ENCODE data around the gene RING1.

DNA sequence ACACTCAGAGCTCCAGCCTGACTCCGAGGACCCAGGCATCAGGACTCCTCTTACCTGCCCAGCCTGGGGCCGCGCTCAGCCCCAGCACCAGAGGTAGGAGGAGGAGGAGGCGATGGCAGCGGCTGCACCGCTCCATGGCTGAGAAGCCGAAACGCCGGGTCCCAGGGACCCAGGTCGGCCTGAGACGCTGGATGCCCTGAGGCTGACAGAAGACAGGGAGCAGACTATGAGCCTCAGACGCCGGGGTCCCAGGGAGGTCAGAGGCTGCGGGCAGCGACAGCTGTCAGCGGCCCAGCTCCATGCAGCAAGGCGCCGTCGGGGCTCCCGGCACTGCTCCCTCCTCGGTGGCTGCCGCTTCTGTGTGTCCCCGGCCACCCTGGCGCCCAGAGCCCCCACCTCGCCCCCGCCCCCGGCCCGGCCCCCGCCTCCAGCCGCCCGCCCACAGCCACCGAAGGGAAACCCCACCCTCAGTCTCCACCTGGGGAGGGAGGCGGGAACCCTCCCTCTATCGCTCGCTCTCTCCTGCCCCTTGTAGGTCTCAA is 16.1 kb upstream of the RING1 start, which contains the start of gene COL11A2:
- TF ChIP-seq, protein P1, sequence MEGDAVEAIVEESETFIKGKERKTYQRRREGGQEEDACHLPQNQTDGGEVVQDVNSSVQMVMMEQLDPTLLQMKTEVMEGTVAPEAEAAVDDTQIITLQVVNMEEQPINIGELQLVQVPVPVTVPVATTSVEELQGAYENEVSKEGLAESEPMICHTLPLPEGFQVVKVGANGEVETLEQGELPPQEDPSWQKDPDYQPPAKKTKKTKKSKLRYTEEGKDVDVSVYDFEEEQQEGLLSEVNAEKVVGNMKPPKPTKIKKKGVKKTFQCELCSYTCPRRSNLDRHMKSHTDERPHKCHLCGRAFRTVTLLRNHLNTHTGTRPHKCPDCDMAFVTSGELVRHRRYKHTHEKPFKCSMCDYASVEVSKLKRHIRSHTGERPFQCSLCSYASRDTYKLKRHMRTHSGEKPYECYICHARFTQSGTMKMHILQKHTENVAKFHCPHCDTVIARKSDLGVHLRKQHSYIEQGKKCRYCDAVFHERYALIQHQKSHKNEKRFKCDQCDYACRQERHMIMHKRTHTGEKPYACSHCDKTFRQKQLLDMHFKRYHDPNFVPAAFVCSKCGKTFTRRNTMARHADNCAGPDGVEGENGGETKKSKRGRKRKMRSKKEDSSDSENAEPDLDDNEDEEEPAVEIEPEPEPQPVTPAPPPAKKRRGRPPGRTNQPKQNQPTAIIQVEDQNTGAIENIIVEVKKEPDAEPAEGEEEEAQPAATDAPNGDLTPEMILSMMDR (IDR thresholded peaks at IDR 0.05): no peak
- TF ChIP-seq EZH2phosphoT487 (IDR thresholded peaks at IDR 0.05): peak; percentile 65

All from neural progenitor cell (in vitro differentiated cells).